ENCODE data around the gene SARS1.

- TF ChIP-seq EZH2phosphoT487 (IDR thresholded peaks at IDR 0.05; ENCODE audit: insufficient read depth, low read depth) (no peak), EZH2 (IDR thresholded peaks at IDR 0.05; ENCODE audit: insufficient read depth, poor library complexity, severe bottlenecking) (no peak)
These were observed 15.0 kb upstream of the SARS1 start for GRCh38 chr1:109198745-109199144.
